NCI-H1105 (cell line): ENCODE measurements around the gene OR8J1.
"Not testable (repeated sequence)": the region's sequence is repeated elsewhere in the genome, so short reads cannot be mapped to it uniquely, and the experiment has no call there.

Experiments
- DNase-seq: peaks from one replicate; lab custom pipeline; 2025; lab: John Stamatoyannopoulos, UW

Gene OR8J1

DNA sequence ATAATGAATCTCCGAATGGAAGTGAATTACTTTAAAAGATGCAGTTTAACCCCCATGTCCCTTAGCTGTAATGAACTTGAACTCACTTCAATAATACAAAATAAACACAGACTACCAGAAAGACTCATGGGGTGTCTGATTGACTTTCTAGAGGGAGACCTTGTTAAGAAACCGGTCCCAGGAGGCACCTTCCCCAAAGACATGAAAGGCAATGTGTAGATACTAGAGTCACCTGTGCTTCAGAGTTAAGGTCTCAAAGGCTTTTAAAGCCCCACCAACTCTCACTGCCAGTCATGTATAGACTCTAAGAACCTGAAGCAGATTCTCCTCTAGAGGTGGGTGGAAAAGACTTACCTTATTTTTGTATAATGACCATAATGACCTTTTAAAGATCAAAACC lies at the start of gene OR8J1:
Gene OR8J1, plus strand, starts transcription at position 301 of the 400 bp plus-strand sequence. CDS start 5,956 bp downstream, outside the sequence.
- no peak for DNase-seq

DNA sequence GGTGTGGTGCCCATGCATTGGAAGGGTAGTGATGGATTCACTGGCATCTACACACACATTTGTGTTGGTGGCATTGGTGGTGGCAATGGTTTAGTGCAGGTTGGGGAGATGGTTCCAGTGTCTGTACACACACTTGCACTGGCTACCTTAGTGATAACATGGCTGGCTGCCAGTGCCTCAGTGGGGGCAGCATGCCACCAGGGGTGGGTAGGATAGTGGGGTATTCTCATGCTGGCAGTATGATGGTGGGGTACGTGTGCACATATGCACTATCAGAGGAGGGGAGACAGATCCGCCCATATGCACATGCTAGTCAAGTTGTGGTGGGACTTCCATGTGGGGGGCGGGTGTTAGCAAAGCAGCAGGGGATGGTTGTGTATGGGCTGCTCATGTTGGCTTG lies 46.3 kb upstream of the OR8J1 start:
- no peak for DNase-seq

DNA sequence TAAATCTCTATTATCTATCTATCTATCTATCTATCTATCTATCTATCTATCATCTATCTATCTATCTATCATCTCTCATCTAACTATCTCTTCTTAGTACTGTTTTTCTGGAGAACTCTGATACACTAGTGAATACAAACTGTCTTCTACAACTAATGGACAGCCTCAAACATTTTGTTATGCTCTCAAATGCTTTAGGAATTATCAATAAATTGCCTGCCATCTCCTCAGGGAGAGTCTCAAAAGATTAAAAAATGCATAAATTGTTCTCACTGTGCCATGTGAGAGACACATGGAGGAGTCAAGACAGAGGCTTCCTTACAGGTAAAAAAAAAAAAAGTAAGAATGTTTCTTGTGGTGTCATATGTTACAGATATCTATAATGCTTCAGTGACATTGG lies 39.2 kb upstream of the OR8J1 start, which contains the start of gene OR8K3:
Gene OR8K3, plus strand, starts transcription at position 301 of the 400 bp plus-strand sequence. CDS start 3,163 bp downstream, outside the sequence.
- no peak for DNase-seq

DNA sequence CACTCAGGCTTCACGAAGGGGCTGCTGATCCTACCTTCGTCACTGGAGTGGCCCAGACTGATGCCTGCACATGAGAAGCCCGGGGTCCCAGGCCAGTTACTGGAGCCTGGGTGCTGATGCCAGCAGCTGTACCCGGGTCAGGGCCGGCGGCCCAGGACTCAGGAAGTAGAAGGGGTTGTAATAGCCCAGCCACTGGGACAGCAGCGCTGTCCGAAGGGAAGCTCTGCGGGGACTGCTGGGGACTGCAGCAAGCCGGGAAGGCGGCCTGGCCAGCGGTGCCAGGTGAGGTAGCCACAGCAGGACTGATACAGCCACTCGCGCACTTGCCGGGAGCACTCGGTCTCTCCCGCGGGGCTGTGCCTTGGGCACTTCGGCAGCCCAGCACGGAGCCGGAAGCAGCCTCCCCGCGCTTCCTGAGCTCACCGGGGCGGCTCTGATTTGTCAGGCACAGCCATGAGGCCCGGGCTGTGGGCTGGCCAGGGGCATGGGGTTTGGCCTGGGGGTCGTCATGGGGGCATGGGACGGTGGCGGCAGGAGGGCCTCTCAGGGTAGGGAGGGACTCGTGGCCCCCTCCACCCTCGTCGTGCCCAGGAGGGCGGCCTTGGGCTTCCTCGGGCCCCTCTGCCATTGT lies 22.1 kb upstream of the OR8J1 start:
- DNase-seq = no peak

DNA sequence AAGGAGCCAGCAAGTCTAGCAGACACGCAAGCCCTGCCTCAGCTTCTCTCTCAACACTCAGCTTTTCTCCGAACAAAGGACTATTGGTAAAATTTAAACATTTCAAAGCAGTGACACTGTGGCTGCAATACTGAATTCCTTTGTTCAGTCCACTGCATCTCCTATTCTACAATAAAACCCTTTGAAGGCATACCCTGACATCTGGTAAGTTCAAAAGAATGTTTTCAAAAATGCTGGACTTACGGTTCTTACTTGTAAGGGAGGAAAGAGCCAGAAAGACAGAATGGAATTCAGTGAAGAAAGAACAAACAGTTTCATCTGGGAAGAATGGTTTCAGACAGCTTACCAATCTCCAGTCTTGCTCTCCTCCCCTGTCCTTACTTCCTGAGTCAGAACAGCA lies 20.9 kb upstream of the OR8J1 start:
- no peak for DNase-seq

- no peak for DNase-seq
These were observed 13.8 kb upstream of the OR8J1 start for GRCh38 chr11:56340289-56340688.

GRCh38 chr11:56345739-56346138 lies 8.4 kb upstream of the OR8J1 start, which contains the start of gene OR8K1:
OR8K1 (plus strand) TSS chr11:56346039; CDS start chr11:56346039, 0 bp downstream.
- DNase-seq = no peak

GRCh38 chr11:56375324-56375723 lies 21.2 kb downstream of the OR8J1 start, which contains the start of gene OR8U1:
OR8U1 (plus strand) TSS chr11:56375624; CDS start chr11:56375624, 0 bp downstream.
- no peak for DNase-seq

- DNase-seq = no peak
These were observed 26.0 kb downstream of the OR8J1 start for GRCh38 chr11:56380120-56380519.

GRCh38 chr11:56394381-56394780 lies 40.3 kb downstream of the OR8J1 start:
- no peak for DNase-seq

- no peak for DNase-seq
These were observed 42.0 kb downstream of the OR8J1 start for GRCh38 chr11:56396047-56396446.

GRCh38 chr11:56401858-56402461 lies 47.9 kb downstream of the OR8J1 start:
- DNase-seq = not testable (repeated sequence)

GRCh38 chr11:56404393-56404792 lies 50.3 kb downstream of the OR8J1 start:
- DNase-seq = no peak

DNA sequence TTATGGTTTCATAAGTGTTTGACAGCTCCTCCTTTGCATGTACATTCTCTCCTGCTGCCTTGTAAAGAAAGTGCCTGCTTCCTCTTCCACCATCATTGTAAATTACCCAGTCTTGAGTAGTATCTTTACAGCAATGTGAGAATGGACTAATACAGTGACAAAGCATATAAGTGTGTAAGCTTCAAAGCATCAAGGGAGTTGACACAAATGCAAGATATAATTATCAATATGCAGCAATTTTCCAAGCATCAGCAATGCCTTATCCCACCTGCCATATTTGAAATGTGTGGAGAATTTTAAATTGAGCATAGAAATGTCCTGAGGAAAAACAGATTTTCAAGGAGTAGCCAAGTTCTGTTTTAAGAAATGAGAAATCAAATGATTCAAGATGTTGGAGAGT lies 56.7 kb downstream of the OR8J1 start:
- DNase-seq = no peak
